ENCODE results near the gene EFCAB12.
"Not testable (repeated sequence)": the region's sequence is repeated elsewhere in the genome, so short reads cannot be mapped to it uniquely, and the experiment has no call there.

EFCAB12 gene

DNA sequence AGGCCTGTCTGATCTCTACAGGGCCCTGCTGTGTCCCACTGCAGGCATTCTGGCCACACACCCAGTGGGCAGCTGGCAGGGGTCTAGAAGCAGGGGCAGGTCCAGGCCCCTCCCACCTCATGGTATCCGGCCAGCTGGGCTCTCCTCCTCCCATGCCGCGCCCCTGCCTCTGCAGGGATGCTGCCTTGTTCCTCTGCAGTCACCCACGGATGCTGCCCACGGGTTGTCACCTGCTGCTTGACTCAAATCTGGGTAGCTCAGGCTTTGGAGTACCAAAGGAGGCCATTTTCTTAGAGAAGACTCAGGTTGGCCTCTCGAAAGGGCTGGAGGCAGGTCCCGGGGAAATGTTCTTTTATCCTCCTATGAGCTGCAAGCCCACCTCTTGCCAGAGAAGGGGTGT, 25.0 kb downstream of the EFCAB12 start:
- Histone ChIP-seq H3K4me1 (ENCODE audit: insufficient read depth, low read length) (no peaks in the 10 kb centered on the region), H3K9me3 (ENCODE audit: control insufficient read depth, insufficient read depth, low read length) (no peaks in the 10 kb centered on the region), H3K9ac (ENCODE audit: low read depth, low read length) (no peak overlapping the region), H3K36me3 (ENCODE audit: insufficient read depth, low read length) (no peaks in the 10 kb centered on the region)

DNA sequence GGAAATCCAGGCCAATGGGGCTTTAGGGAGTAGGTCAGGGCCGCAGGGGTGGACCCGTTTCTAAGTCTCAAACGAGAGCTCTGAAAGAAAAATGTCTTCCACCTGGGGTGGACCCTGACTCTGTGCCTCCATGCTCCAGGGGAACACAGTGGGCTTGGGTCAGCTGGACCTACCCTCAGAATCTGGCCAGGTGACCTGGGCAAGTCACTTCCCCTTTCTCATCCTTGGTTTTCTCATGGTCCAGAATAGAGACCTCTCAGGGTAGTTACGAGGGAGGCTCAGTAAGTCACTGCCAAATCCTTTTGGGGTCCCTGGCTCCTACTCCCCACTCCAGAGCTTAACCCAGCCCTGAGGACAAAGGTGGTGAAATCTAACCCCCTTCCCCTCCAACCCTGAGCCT, 25.8 kb downstream of the EFCAB12 start:
- H3K9ac ChIP-seq (ENCODE audit: low read depth, low read length) = no peak overlapping the region
- no peaks in the 10 kb centered on the region for H3K36me3 ChIP-seq (ENCODE audit: insufficient read depth, low read length)
- no peaks in the 10 kb centered on the region for H3K4me1 ChIP-seq (ENCODE audit: insufficient read depth, low read length)
- no peaks in the 10 kb centered on the region for H3K9me3 ChIP-seq (ENCODE audit: control insufficient read depth, insufficient read depth, low read length)

DNA sequence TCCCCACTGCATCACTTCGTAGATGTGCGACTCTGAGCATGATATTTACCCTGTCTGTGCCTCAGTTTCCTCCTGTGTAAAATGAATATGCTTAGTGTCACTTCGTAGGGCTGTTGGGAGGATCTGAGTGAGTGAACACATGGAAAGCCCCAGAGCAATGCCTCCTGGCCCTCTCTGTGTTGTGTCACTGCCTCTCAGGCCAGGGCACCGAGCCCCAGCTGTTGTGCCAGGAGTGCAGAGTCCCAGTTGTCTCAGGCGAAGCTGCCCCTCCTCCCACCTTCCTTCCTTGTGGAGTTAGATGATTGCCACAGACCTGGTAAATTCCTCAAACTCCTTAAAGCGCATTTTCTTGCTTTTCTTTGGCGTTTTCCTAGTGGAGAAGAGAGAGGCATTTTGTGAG, 26.2 kb downstream of the EFCAB12 start:
- Histone ChIP-seq H3K9ac (ENCODE audit: low read depth, low read length) (no peak overlapping the region), H3K9me3 (ENCODE audit: control insufficient read depth, insufficient read depth, low read length) (no peaks in the 10 kb centered on the region), H3K4me1 (ENCODE audit: insufficient read depth, low read length) (no peaks in the 10 kb centered on the region), H3K36me3 (ENCODE audit: insufficient read depth, low read length) (no peaks in the 10 kb centered on the region; the same call in 1 of the 2 replicates)

DNA sequence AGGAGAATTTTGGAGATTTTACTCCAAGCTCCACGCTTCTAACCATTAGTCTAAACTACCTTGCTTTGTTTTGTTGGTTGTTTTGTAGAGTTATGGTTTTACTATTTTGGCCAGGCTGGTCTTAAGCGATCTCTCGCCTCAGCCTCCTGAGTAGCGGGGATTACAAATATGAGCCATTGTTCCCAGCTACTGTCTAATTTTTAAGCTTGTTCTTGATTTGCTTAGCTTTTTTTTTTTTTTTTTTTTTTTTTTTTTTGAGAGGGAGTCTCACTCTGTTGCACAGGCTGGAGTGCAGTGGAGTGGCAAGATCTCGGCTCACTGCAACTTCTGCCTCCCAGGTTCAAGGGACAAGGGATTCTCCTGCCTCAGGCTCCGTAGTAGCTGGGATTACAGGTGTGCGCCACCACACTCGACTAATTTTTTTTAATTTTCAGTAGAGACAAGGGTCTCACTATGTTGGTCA, 28.5 kb downstream of the EFCAB12 start:
- H3K36me3 ChIP-seq (ENCODE audit: insufficient read depth, low read length) = peaks cover 11% of the 10 kb centered on the region
- peak overlapping the region; percentile 99; the same call in 1 of the 2 replicates for H3K9ac ChIP-seq (ENCODE audit: low read depth, low read length)
- no peaks in the 10 kb centered on the region for H3K4me1 ChIP-seq (ENCODE audit: insufficient read depth, low read length)
- no peaks in the 10 kb centered on the region for H3K9me3 ChIP-seq (ENCODE audit: control insufficient read depth, insufficient read depth, low read length)

DNA sequence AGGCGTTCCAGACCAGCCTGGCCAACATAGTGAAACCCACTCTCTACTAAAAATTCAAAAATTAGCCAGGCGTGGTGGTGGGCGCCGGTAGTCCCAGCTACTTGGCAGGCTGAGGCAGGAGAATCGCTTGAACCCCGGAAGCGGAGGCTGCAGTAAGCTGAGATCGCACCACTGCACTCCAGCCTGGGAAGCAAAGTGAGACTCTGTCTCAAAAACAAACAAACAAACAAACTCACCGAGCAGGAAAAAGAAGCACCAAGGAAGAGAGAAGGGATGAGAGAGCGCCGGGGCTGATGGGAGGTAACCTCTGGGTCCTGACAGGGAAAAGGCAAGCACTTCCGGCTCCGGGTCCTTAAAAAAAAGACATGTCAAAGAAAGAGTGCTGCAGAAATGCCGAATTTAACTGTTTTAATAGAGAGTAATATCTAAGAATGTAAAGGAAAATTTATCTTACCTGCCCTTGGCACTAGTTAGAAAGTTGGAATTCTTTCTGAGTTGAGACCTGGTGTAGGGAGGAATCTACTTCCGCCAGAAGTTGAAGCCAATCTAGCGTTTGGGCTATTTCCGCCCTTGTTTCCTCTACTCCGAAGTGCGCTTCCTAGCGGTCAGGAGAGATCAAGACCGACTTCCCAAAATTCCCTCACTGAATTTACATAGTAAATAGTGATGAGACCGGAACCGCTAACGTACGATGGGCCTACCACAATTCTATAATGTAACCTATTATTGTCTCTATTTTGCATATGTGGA, 29.1 kb downstream of the EFCAB12 start:
- Histone ChIP-seq H3K36me3 (ENCODE audit: insufficient read depth, low read length) (peaks cover 11% of the 10 kb centered on the region), H3K4me1 (ENCODE audit: insufficient read depth, low read length) (no peaks in the 10 kb centered on the region)

DNA sequence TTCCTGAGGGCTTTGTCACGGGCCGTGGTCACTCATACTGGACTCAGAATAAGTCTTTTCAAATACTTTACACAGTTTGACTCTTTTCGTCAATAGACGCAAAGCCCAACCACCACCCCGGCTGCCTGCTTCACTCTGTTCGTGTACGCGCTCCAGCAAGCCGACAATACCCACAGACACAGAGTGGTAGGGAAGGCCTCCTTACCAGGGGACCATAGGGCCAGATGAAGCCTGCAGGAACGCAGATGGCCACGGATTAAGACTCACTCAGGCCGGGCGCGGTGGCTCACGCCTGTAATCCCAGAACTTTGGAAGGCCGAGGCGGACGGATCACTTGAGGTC, 29.7 kb downstream of the EFCAB12 start:
- peak overlapping the region; percentile 99 for H3K9ac ChIP-seq (ENCODE audit: low read depth, low read length)
- H3K4me1 ChIP-seq (ENCODE audit: insufficient read depth, low read length) = no peaks in the 10 kb centered on the region
- H3K9me3 ChIP-seq (ENCODE audit: control insufficient read depth, insufficient read depth, low read length) = no peaks in the 10 kb centered on the region
- H3K36me3 ChIP-seq (ENCODE audit: insufficient read depth, low read length) = peaks cover 11% of the 10 kb centered on the region

More for the DNA sequence above, 29.1 kb downstream of the EFCAB12 start:
- Histone ChIP-seq H3K9ac (ENCODE audit: low read depth, low read length) (peak overlapping the region; percentile 99), H3K9me3 (ENCODE audit: control insufficient read depth, insufficient read depth, low read length) (no peaks in the 10 kb centered on the region)

DNA sequence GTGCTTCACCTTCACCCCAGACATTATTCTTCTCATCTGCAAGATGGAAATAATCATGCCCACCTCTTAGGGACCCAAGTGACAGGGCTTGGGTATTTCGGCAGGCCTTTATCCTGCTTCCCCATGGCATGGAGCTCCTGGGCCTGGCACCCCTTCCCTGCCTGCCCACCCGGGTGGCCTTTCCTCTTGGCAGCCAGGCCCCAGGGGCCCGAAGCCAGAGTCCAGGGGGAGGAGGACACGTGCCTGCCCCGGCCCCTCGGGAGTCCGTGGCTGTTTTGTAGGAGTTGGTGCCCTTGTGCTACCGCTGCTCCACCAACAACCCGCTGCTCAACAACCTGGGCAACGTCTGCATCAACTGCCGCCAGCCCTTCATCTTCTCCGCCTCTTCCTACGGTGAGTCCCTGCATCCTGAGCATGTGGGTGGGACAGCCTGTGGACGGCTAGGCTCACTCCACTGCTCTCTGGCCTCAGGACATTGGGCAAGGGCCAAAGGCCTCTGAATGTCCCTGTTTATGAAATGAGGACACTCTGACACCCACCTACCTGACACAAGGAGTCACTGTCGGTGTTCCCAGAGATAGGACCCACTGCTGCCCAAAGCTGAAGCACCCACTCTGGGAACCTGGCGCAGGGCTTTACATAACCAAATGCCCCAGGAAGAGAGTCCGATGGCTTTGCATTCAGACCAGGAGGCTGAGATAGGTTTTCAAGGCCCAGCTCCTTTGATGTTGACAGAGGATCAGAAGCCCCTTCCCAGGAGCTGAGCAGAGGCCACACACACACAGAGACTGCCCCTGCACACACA, 34.5 kb downstream of the EFCAB12 start:
- H3K9ac ChIP-seq (ENCODE audit: low read depth, low read length); H3K4me1 ChIP-seq (ENCODE audit: insufficient read depth, low read length); H3K9me3 ChIP-seq (ENCODE audit: control insufficient read depth, insufficient read depth, low read length): not testable (repeated sequence)
- peaks cover 23% of the 10 kb centered on the region for H3K36me3 ChIP-seq (ENCODE audit: insufficient read depth, low read length)

DNA sequence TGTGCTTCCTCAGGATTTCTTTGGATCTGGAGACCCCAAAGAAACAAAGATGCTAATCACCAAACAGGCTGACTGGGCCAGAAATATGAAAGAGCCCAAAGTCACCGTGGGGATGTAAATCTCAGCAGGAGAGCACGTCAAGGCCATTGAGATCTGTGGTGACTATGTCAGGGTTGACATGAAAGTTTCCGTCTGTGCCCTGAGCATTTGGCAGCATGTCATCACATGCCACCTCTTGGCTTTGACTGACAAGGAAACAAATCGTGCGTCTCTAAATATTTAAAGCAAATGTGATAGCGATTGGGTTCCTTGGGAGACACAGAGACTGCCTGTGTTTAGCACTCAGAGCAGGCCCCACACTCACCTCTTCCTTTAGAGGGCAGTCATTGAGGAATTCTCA, 35.2 kb downstream of the EFCAB12 start:
- H3K9me3 ChIP-seq (ENCODE audit: control insufficient read depth, insufficient read depth, low read length) = no peaks in the 10 kb centered on the region
- H3K36me3 ChIP-seq (ENCODE audit: insufficient read depth, low read length) = peaks cover 23% of the 10 kb centered on the region
- H3K9ac ChIP-seq (ENCODE audit: low read depth, low read length) = no peak overlapping the region
- H3K4me1 ChIP-seq (ENCODE audit: insufficient read depth, low read length) = peaks cover 11% of the 10 kb centered on the region

DNA sequence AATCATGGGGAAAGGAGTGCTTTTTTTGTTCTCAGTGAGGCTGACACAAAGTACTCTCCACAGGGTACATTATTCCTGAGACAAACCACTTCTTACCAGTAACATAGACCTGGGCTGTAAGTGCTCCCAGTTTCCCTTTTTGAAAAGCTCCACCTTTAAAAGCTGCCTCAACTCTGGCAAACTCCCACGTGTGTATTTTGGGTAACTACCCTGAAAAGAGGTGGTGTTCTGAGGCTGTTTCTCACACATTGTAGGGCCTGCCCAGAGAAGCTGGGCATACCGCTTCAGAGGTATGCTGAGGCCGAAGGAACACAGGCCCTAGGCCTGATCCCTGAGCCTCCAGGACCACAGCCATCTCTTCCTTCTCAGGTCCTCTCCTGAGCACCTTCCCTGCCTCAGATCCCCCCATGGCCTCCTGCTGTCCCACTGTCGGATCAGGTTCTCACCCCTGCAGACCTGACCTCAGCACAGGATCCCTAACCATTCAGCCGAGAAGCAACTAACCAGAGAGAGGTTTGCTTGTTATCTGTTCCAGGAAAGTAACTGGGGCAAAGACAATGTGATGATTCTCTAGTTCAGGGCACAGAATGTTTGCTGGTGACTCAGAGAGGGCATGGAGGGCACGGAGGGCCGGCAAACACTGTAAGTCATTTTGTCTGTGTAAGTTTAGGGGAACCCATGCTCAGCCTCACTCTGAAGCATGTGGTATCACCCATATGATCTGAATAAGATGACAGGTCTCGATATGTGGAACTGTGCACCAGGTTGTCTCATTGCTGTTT, 36.1 kb downstream of the EFCAB12 start:
- peaks cover 23% of the 10 kb centered on the region for H3K36me3 ChIP-seq (ENCODE audit: insufficient read depth, low read length)
- H3K9ac ChIP-seq (ENCODE audit: low read depth, low read length); H3K9me3 ChIP-seq (ENCODE audit: control insufficient read depth, insufficient read depth, low read length): not testable (repeated sequence)
- H3K4me1 ChIP-seq (ENCODE audit: insufficient read depth, low read length) = peaks cover 15% of the 10 kb centered on the region

DNA sequence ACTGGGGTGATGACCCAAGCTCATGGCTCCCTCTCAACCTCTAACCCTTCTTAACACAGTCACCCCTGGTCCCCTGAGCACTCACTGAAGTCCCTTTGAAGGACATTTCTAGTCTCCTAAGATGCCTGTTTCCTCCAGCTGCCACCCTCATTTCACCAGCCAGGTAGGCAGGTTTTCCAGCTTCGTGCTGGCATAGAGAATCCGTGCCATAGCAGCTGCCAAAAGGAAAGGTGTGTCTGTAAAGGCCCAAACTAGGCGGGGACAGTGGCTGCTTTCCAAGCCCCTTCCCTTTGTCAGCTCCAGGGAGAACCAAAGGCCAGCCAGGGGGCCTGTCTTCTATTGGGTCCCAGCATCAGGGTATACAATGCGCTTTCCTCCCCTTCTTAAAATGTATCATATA, 36.9 kb downstream of the EFCAB12 start:
- H3K4me1 ChIP-seq (ENCODE audit: insufficient read depth, low read length) = peaks cover 15% of the 10 kb centered on the region
- H3K9me3 ChIP-seq (ENCODE audit: control insufficient read depth, insufficient read depth, low read length); H3K9ac ChIP-seq (ENCODE audit: low read depth, low read length): not testable (repeated sequence)
- H3K36me3 ChIP-seq (ENCODE audit: insufficient read depth, low read length) = peaks cover 22% of the 10 kb centered on the region; the same call in 1 of the 2 replicates

DNA sequence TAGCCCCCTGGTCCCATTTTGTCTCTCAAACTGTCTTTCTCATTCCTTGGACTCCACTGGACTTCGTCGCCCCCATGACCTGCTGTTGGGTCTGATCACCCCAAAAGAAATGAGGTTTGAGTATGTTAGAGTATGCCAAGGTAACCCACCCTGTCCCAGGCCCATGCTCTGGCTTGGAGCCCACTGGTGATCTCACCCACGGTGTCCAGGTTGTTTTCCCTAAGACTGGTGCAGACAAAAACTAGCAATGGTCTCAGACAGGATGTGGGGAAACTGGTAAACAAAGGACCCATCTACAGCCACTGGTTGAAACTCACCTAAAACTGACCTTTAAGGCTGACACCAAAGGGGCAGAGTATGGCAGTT, 38.9 kb downstream of the EFCAB12 start:
- Histone ChIP-seq H3K4me1 (ENCODE audit: insufficient read depth, low read length) (peaks cover 20% of the 10 kb centered on the region), H3K9me3 (ENCODE audit: control insufficient read depth, insufficient read depth, low read length) (no peaks in the 10 kb centered on the region), H3K36me3 (ENCODE audit: insufficient read depth, low read length) (peaks cover 11% of the 10 kb centered on the region; the same call in 1 of the 2 replicates), H3K9ac (ENCODE audit: low read depth, low read length) (no peak overlapping the region)

DNA sequence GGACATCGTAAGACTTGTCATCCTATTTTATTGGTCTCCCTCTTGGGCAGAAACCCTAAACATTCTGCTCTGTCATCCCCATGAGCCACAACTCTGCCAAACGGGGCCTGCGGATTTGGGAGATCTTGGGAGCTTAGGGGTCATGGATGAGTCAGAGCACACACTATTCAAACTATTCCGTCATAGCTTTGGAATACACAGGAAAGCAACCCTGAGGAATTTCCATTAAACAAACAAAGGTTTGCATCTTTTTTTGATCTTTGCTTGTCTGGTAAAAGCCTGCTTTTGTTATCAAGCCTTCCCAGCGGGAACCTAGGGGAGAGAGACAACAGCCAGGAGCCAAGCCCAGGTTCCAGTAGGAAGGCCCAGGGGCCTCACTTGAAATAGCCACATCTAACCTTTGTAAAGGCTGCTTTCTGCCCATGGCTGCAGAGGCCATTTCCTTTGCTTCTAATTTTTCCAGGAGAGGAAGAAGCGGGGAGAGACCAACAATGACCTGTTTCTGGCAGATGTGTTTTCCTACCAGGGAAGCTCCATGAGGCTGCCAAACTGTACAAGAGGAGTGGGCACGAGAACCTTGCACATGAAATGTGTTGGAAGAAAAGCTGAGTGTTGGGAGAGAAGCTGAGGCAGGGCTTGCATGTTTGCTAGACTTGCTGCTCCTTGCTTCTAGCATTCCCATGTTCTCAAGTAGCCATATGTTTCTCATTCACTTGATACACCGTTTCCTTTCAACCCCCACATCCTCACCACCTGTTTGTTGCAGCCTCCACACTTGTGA, 39.5 kb downstream of the EFCAB12 start:
- H3K36me3 ChIP-seq (ENCODE audit: insufficient read depth, low read length) = peaks cover 11% of the 10 kb centered on the region; the same call in 1 of the 2 replicates
- not testable (repeated sequence) for H3K9me3 ChIP-seq (ENCODE audit: control insufficient read depth, insufficient read depth, low read length); H3K9ac ChIP-seq (ENCODE audit: low read depth, low read length)
- peaks cover 20% of the 10 kb centered on the region for H3K4me1 ChIP-seq (ENCODE audit: insufficient read depth, low read length)

DNA sequence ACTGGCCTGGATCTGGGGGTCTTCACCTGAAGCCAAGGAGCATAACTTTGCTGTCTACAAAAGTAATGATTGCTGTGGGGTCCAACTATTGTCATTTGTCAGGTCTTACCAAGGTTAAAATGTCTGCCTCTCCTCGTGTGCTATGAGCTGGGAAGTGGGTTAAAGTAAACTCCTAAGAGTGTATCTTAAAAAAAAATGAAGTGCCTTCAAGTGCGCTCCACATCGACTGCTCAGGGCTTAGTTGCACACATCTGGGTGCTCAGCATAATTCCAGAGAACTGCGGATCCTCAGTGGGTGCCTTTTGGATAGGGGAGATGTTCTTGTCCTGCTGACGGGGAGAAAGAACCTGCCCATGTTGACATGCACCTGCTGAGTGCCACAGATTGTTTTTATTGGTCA, 40.9 kb downstream of the EFCAB12 start:
- H3K9ac ChIP-seq (ENCODE audit: low read depth, low read length) = no peak overlapping the region
- peaks cover 20% of the 10 kb centered on the region for H3K4me1 ChIP-seq (ENCODE audit: insufficient read depth, low read length)
- H3K36me3 ChIP-seq (ENCODE audit: insufficient read depth, low read length) = peaks cover 8% of the 10 kb centered on the region; the same call in 1 of the 2 replicates
- H3K9me3 ChIP-seq (ENCODE audit: control insufficient read depth, insufficient read depth, low read length) = no peaks in the 10 kb centered on the region

DNA sequence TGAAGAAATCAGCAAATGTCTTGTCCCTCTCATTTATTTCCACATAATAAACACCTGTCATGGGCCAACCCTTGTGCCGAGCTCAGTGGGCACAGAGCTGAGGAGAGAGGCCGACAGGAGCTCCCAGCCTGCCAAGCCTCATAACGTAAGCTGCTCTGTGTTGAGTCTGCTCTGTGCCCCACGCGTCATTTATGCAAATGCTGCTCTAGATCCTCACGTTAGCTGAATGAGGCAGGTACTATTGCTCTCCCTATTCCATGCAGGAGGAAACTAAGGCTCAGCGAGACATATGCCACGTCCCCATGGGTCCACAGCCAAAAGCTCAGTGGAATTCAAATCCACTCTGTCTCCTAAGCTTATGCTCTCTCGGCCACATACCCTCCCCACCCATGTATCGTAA, 41.5 kb downstream of the EFCAB12 start:
- Histone ChIP-seq H3K36me3 (ENCODE audit: insufficient read depth, low read length) (peaks cover 8% of the 10 kb centered on the region; the same call in 1 of the 2 replicates), H3K9me3 (ENCODE audit: control insufficient read depth, insufficient read depth, low read length) (no peaks in the 10 kb centered on the region)

More for the DNA sequence above, 41.5 kb downstream of the EFCAB12 start:
- Histone ChIP-seq H3K9ac (ENCODE audit: low read depth, low read length) (no peak overlapping the region), H3K4me1 (ENCODE audit: insufficient read depth, low read length) (peaks cover 20% of the 10 kb centered on the region)

All from ES-I3 (cell line).